ENCODE data around the gene ANO3.

Gene ANO3

GRCh38 chr11:26330262-26330661, 1.7 kb upstream of the ANO3 start:
- Histone ChIP-seq H3K4me1 (ENCODE audit: insufficient read depth, insufficient read length) (no peaks in the 10 kb centered on the region), H3K27me3 (ENCODE audit: insufficient read depth, insufficient read length) (no peaks in the 10 kb centered on the region), H3K9me3 (ENCODE audit: insufficient read depth, low read length) (no peaks in the 10 kb centered on the region), H3K4me3 (ENCODE audit: insufficient read length, low read depth) (no peak overlapping the region), H3K9ac (ENCODE audit: insufficient read length, low read depth) (no peak overlapping the region), H3K36me3 (ENCODE audit: insufficient read depth, insufficient read length, low read length) (no peaks in the 10 kb centered on the region)
- TF ChIP-seq SUZ12 (IDR thresholded peaks at IDR 0.05; ENCODE audit: extremely low read depth, insufficient read depth, insufficient read length): no peak
- TF ChIP-seq YY1 (IDR thresholded peaks at IDR 0.05; ENCODE audit: insufficient read depth, insufficient read length): no peak
- TF ChIP-seq ZNF274 (IDR thresholded peaks at IDR 0.05; ENCODE audit: low read depth, low read length): no peak
- DNase-seq (ENCODE audit: low read depth, low spot score): no peak

- no peaks in the 10 kb centered on the region for H3K27me3 ChIP-seq (ENCODE audit: insufficient read depth, insufficient read length)
- no peaks in the 10 kb centered on the region for H3K9me3 ChIP-seq (ENCODE audit: insufficient read depth, low read length)
- DNase-seq (ENCODE audit: low read depth, low spot score): no peak
- H3K4me1 ChIP-seq (ENCODE audit: insufficient read depth, insufficient read length): no peaks in the 10 kb centered on the region
- TF ChIP-seq ZNF274 (IDR thresholded peaks at IDR 0.05; ENCODE audit: low read depth, low read length): no peak
- TF ChIP-seq YY1 (IDR thresholded peaks at IDR 0.05; ENCODE audit: insufficient read depth, insufficient read length): no peak
- no peak for TF ChIP-seq SUZ12 (IDR thresholded peaks at IDR 0.05; ENCODE audit: extremely low read depth, insufficient read depth, insufficient read length)
- H3K9ac ChIP-seq (ENCODE audit: insufficient read length, low read depth): no peak overlapping the region
- peak overlapping the region; percentile 18 for H3K4me3 ChIP-seq (ENCODE audit: insufficient read length, low read depth)
- H3K36me3 ChIP-seq (ENCODE audit: insufficient read depth, insufficient read length, low read length): no peaks in the 10 kb centered on the region
These were observed 614 bp downstream of the ANO3 start for GRCh38 chr11:26332572-26332915.

DNA sequence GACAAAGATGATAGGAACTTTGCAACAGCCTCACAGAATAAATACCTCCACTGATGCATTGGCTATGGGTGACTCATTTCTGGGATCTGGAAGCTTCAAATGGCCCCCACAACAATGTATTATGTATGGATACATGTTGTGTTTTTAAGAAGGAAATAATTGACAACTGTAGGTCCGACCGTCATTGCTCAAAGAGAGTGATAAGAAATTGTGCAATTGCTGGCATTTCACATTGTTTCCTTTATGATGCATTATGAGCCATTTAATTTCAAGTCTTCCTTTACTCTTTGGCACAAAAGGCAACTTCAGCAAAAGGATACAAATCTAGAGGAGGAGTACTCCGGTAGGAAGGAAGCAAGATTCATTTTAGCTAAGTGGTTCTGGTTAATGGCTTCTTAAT, 2.0 kb downstream of the ANO3 start:
- H3K9ac ChIP-seq (ENCODE audit: insufficient read length, low read depth): no peak overlapping the region
- TF ChIP-seq ZNF274 (IDR thresholded peaks at IDR 0.05; ENCODE audit: low read depth, low read length): no peak
- no peak for TF ChIP-seq YY1 (IDR thresholded peaks at IDR 0.05; ENCODE audit: insufficient read depth, insufficient read length)
- TF ChIP-seq SUZ12 (IDR thresholded peaks at IDR 0.05; ENCODE audit: extremely low read depth, insufficient read depth, insufficient read length): no peak
- H3K4me3 ChIP-seq (ENCODE audit: insufficient read length, low read depth): no peak overlapping the region
- no peaks in the 10 kb centered on the region for H3K4me1 ChIP-seq (ENCODE audit: insufficient read depth, insufficient read length)
- H3K27me3 ChIP-seq (ENCODE audit: insufficient read depth, insufficient read length): no peaks in the 10 kb centered on the region
- no peak for DNase-seq (ENCODE audit: low read depth, low spot score)
- no peaks in the 10 kb centered on the region for H3K9me3 ChIP-seq (ENCODE audit: insufficient read depth, low read length)
- H3K36me3 ChIP-seq (ENCODE audit: insufficient read depth, insufficient read length, low read length): no peaks in the 10 kb centered on the region

DNA sequence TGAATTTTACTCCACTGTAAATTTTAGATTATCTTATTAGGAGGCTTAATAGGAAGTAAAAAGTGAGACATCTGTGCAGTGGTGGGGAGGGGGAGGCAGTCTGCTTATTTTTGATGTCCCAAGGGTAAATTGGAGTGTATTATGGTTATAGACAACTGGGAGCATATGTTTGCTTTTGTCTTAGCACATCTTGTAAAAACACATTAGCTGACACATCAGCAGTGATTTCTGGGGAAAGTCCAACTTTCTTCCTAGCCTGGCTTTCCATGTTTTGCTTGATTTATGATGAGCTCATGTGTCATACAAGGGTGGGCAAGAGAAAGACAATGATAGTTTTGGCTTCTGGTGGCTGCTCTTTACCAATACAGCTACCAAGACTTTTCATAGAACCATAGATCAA, 4.0 kb downstream of the ANO3 start:
- no peak for DNase-seq (ENCODE audit: low read depth, low spot score)
- no peak for TF ChIP-seq ZNF274 (IDR thresholded peaks at IDR 0.05; ENCODE audit: low read depth, low read length)
- no peak for TF ChIP-seq YY1 (IDR thresholded peaks at IDR 0.05; ENCODE audit: insufficient read depth, insufficient read length)
- TF ChIP-seq SUZ12 (IDR thresholded peaks at IDR 0.05; ENCODE audit: extremely low read depth, insufficient read depth, insufficient read length): no peak
- Histone ChIP-seq H3K36me3 (ENCODE audit: insufficient read depth, insufficient read length, low read length) (no peaks in the 10 kb centered on the region), H3K9ac (ENCODE audit: insufficient read length, low read depth) (no peak overlapping the region), H3K9me3 (ENCODE audit: insufficient read depth, low read length) (no peaks in the 10 kb centered on the region), H3K27me3 (ENCODE audit: insufficient read depth, insufficient read length) (no peaks in the 10 kb centered on the region), H3K4me3 (ENCODE audit: insufficient read length, low read depth) (no peak overlapping the region), H3K4me1 (ENCODE audit: insufficient read depth, insufficient read length) (no peaks in the 10 kb centered on the region)

DNA sequence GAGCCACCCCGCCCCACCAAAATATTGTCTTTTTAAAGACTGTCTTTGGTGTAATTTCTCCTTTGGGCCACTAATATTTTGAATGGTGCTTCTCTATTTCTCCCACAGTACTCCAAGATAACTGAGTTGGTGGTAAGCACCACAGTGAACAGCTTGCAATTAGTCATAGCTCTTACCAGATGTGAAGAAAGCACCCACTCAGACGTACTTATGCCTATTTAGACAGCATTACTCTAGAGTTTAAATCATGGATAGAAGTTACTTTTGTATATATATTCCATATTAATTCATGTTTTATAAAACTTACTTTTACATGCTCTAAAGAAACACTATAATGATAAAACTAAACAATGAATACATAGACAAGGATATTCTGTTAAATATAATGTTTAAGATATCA, 12.7 kb downstream of the ANO3 start:
- DNase-seq (ENCODE audit: low read depth, low spot score): no peak
- no peak overlapping the region for H3K4me3 ChIP-seq (ENCODE audit: insufficient read length, low read depth)
- H3K9me3 ChIP-seq (ENCODE audit: insufficient read depth, low read length): no peaks in the 10 kb centered on the region
- no peaks in the 10 kb centered on the region for H3K27me3 ChIP-seq (ENCODE audit: insufficient read depth, insufficient read length)
- H3K36me3 ChIP-seq (ENCODE audit: insufficient read depth, insufficient read length, low read length): no peaks in the 10 kb centered on the region
- no peak overlapping the region for H3K9ac ChIP-seq (ENCODE audit: insufficient read length, low read depth)
- H3K4me1 ChIP-seq (ENCODE audit: insufficient read depth, insufficient read length): no peaks in the 10 kb centered on the region
- TF ChIP-seq ZNF274 (IDR thresholded peaks at IDR 0.05; ENCODE audit: low read depth, low read length) (no peak), YY1 (IDR thresholded peaks at IDR 0.05; ENCODE audit: insufficient read depth, insufficient read length) (no peak), SUZ12 (IDR thresholded peaks at IDR 0.05; ENCODE audit: extremely low read depth, insufficient read depth, insufficient read length) (no peak)

DNA sequence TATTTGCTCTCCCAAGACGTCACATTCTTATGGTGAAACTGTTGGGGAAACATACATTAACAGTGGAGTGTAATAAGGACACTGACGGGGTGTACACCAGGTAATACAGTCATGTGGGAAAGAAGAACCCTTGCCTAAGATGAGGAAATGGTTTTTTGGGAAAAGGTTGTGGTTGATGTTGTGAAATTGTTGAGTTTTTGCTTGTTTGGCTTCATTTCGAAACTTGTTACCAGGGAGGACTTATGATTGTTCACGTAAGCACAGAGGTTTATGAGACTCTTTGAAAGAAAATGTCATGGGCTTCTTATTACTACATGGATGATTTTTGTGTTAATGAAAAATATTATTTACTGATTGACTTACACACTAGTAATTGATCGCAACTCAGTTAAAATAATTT, 16.8 kb downstream of the ANO3 start:
- Histone ChIP-seq H3K9me3 (ENCODE audit: insufficient read depth, low read length) (no peaks in the 10 kb centered on the region), H3K9ac (ENCODE audit: insufficient read length, low read depth) (no peak overlapping the region), H3K36me3 (ENCODE audit: insufficient read depth, insufficient read length, low read length) (no peaks in the 10 kb centered on the region), H3K4me1 (ENCODE audit: insufficient read depth, insufficient read length) (no peaks in the 10 kb centered on the region), H3K27me3 (ENCODE audit: insufficient read depth, insufficient read length) (no peaks in the 10 kb centered on the region), H3K4me3 (ENCODE audit: insufficient read length, low read depth) (no peak overlapping the region)
- TF ChIP-seq YY1 (IDR thresholded peaks at IDR 0.05; ENCODE audit: insufficient read depth, insufficient read length) (no peak), ZNF274 (IDR thresholded peaks at IDR 0.05; ENCODE audit: low read depth, low read length) (no peak), SUZ12 (IDR thresholded peaks at IDR 0.05; ENCODE audit: extremely low read depth, insufficient read depth, insufficient read length) (no peak)
- no peak for DNase-seq (ENCODE audit: low read depth, low spot score)

DNA sequence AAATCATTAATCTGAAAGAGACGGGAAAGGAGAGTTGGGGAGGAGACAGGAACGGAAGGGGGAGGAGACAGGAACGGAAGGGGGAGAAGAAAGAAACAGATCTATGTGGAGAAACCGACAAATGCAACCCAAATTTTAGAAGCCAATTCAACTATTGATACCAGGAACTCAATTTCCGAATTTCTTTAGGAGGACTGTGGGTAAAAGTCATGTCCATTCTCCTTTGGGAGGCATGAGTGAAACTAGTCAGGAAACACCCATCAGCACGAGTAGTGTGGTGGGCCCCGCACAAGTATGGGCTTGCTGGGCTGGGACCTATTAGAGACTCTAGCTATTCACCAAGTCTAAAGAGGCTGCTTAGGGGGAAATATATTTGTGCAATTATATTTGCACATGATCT, 18.1 kb downstream of the ANO3 start:
- TF ChIP-seq YY1 (IDR thresholded peaks at IDR 0.05; ENCODE audit: insufficient read depth, insufficient read length) (no peak), SUZ12 (IDR thresholded peaks at IDR 0.05; ENCODE audit: extremely low read depth, insufficient read depth, insufficient read length) (no peak), ZNF274 (IDR thresholded peaks at IDR 0.05; ENCODE audit: low read depth, low read length) (no peak)
- no peaks in the 10 kb centered on the region for H3K36me3 ChIP-seq (ENCODE audit: insufficient read depth, insufficient read length, low read length)
- H3K9ac ChIP-seq (ENCODE audit: insufficient read length, low read depth): no peak overlapping the region
- H3K27me3 ChIP-seq (ENCODE audit: insufficient read depth, insufficient read length): no peaks in the 10 kb centered on the region
- DNase-seq (ENCODE audit: low read depth, low spot score): no peak
- no peaks in the 10 kb centered on the region for H3K4me1 ChIP-seq (ENCODE audit: insufficient read depth, insufficient read length)
- no peaks in the 10 kb centered on the region for H3K9me3 ChIP-seq (ENCODE audit: insufficient read depth, low read length)
- no peak overlapping the region for H3K4me3 ChIP-seq (ENCODE audit: insufficient read length, low read depth)

DNA sequence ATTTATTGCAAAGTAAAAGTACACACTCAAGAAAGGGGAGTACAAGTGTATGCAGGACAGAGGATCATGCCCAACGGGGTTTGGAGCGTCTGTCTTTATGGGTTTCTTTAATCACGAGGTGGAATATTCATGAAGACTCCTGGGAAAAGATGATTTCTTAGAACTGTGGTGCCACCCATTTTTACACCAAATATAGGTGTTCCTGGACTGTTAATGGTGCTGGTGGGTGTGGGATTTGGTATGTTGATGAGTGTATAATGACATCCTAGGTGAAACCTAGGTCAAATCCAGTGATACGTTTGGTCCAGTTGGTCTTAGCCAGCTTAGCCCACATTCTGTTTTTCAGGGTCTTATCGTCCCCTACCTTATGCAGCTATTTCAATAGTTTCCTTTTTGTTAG, 21.1 kb downstream of the ANO3 start:
- H3K36me3 ChIP-seq (ENCODE audit: insufficient read depth, insufficient read length, low read length): no peaks in the 10 kb centered on the region
- no peak overlapping the region for H3K9ac ChIP-seq (ENCODE audit: insufficient read length, low read depth)
- H3K9me3 ChIP-seq (ENCODE audit: insufficient read depth, low read length): no peaks in the 10 kb centered on the region
- no peaks in the 10 kb centered on the region for H3K27me3 ChIP-seq (ENCODE audit: insufficient read depth, insufficient read length)
- H3K4me1 ChIP-seq (ENCODE audit: insufficient read depth, insufficient read length): no peaks in the 10 kb centered on the region
- TF ChIP-seq SUZ12 (IDR thresholded peaks at IDR 0.05; ENCODE audit: extremely low read depth, insufficient read depth, insufficient read length) (no peak), ZNF274 (IDR thresholded peaks at IDR 0.05; ENCODE audit: low read depth, low read length) (no peak), YY1 (IDR thresholded peaks at IDR 0.05; ENCODE audit: insufficient read depth, insufficient read length) (no peak)
- no peak overlapping the region for H3K4me3 ChIP-seq (ENCODE audit: insufficient read length, low read depth)
- no peak for DNase-seq (ENCODE audit: low read depth, low spot score)

All from NT2/D1 (cell line).